Stimulated activated CD8-positive, alpha-beta memory T cell treated with anti-CD3 and anti-CD28 coated beads, Interleukin-15, amount 100 ng/mL, for 4 hours (primary cell): ENCODE measurements around the gene COL6A1.

Experiments
- DNase-seq, 2 donors: peaks; one replicate each; pipeline ENCODE4 v3.0.0-alpha.2; 2020; ENCODE audit warnings: low read depth in 2 of 2

The COL6A1 gene

GRCh38 chr21:45982092-45982757, 655 bp downstream of the COL6A1 start:
- DNase-seq, result no peak

GRCh38 chr21:45982758-45983648, 1.4 kb downstream of the COL6A1 start:
- DNase-seq, result no peak

GRCh38 chr21:45983649-45983965, 2.0 kb downstream of the COL6A1 start:
- no peak for DNase-seq

- no peak for DNase-seq
Observed at GRCh38 chr21:45983981-45984551, 2.5 kb downstream of the COL6A1 start.

- DNase-seq, result no peak
Observed at GRCh38 chr21:45984584-45985095, 3.1 kb downstream of the COL6A1 start.

- no peak for DNase-seq
Observed at GRCh38 chr21:45985471-45986315, 4.1 kb downstream of the COL6A1 start.

- DNase-seq, result no peak
Observed at GRCh38 chr21:45986316-45987051, 4.9 kb downstream of the COL6A1 start.

GRCh38 chr21:45987121-45987711, 5.6 kb downstream of the COL6A1 start:
- no peak for DNase-seq

- DNase-seq, result no peak
Observed at GRCh38 chr21:45988366-45989347, 7.1 kb downstream of the COL6A1 start.

- DNase-seq, result no peak
Observed at GRCh38 chr21:45989355-45990048, 7.9 kb downstream of the COL6A1 start.

GRCh38 chr21:45990049-45990711, 8.6 kb downstream of the COL6A1 start:
- no peak for DNase-seq

- DNase-seq, result no peak
Observed at GRCh38 chr21:45990741-45991605, 9.4 kb downstream of the COL6A1 start.

- DNase-seq, result no peak
Observed at GRCh38 chr21:45991606-45992300, 10.2 kb downstream of the COL6A1 start.

- DNase-seq, result no peak
Observed at GRCh38 chr21:45992301-45993209, 11.0 kb downstream of the COL6A1 start.

- no peak for DNase-seq
Observed at GRCh38 chr21:45993210-45994085, 11.9 kb downstream of the COL6A1 start.
